Tibial nerve (tissue), 4 donors: Measurements from ENCODE around the gene KRTAP5-7. TPM values are rescaled to one million over a fixed set of nuclear protein-coding genes. Genes with fewer than 3 reads are reported as not detected.

Experiments used
- DNase-seq, 2 donors: peaks; one replicate each; pipeline ENCODE4 v3.0.0-alpha.2; 2019; ENCODE audit warnings: low spot score in 2 of 2
- H3K27ac ChIP-seq, 4 donors: fragments of 200-600 bp; sonication (generic) in 3 of 4; one replicate each; pipeline ENCODE4 v1.5.1; 2017 to 2019; ENCODE audit warnings: mild to moderate bottlenecking in 1 of 4
- H3K27me3 ChIP-seq, 2 donors: fragments of 200-600 bp; sonication (generic) in 1 of 2; one replicate each; pipeline versions ENCODE4 v1.5.1 to v1.6.0; 2017 to 2019
- H3K36me3 ChIP-seq, 3 donors: fragments of 200-600 bp; sonication (generic); one replicate each; pipeline ENCODE4 v1.5.1; 2018 to 2019
- H3K4me1 ChIP-seq, 4 donors: fragments of 200-600 bp; sonication (generic) in 3 of 4; one replicate each; pipeline ENCODE4 v1.5.1; 2017 to 2019
- H3K4me3 ChIP-seq, 4 donors: fragments of 200-600 bp; sonication (generic) in 3 of 4; one replicate each; pipeline ENCODE4 v1.5.1; 2017 to 2019; ENCODE audit warnings: mild to moderate bottlenecking in 1 of 4, moderate library complexity in 1 of 4
- H3K9me3 ChIP-seq, 4 donors: fragments of 200-600 bp; sonication (generic) in 3 of 4; one replicate each; pipeline ENCODE4 v1.5.1; 2017 to 2019
- EP300 ChIP-seq, 2 donors: sonication (generic); formaldehyde crosslinking; IDR thresholded peaks; one replicate each; pipeline ENCODE4 v1.6.1; 2017; ENCODE audit warnings: antibody characterized with exemption in 2 of 2, mild to moderate bottlenecking in 1 of 2
- POLR2A ChIP-seq, 2 donors: fragments of 450-650 bp; IDR thresholded peaks; one replicate each; pipeline ENCODE4 v1.6.1; 2017; ENCODE audit warnings: antibody characterized with exemption in 2 of 2, mild to moderate bottlenecking in 2 of 2, moderate library complexity in 2 of 2
- WGBS, 2 donors: methylation state at CpG; one replicate each; pipeline ENCODE4 v1.1.5; 2018; 5-methylcytosine and 5-hydroxymethylcytosine counted together
- total RNA-seq, 4 donors: library from RNA; depleted of rRNA; stranded (reverse); fragments of >200 nt; gene quantifications; one replicate each; pipeline ENCODE4 v1.1.0, GENCODE V29; 2016
- TF ChIP-seq, protein P1 (sequence below), 5 experiments: fragments of 200-600 bp in 3 of 5; fragments of 450-650 bp in 2 of 5; sonication (generic) in 3 of 5; IDR thresholded peaks; one replicate each; pipeline ENCODE4 v1.5.1; 2016 to 2019; ENCODE audit warnings: antibody characterized with exemption in 5 of 5, mild to moderate bottlenecking in 3 of 5, moderate library complexity in 2 of 5

The KRTAP5-7 gene
- total RNA-seq, 4 donors from 2014 or later, result 1.3 TPM; not detected in 3

DNA sequence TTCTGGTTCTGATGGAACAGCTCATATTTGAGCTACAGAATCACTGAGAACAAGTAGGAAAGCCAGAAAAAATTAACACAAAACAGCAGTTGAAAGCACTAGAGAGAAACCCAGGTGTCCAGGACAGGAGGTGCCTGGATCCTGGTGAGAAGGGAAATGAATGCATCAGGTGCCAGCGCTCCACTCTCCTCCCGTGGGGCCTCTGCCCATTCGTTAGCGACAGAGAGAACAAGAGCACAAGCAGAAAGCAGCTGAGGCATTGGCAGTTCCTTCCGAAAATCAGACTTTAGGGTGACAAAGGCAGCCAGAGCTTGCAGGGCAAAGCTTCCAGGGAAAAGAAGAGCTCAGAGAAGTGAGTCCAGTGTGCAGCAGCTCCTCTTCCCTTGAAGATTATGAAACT is 20.0 kb upstream of the KRTAP5-7 start:
- no peak overlapping the region for H3K4me3 ChIP-seq
- H3K9me3 ChIP-seq, result peaks cover 0 to 58% (median 5%) of the 10 kb centered on the region in 4 donors
- H3K27ac ChIP-seq, result no peak overlapping the region
- no peaks in the 10 kb centered on the region for H3K4me1 ChIP-seq
- WGBS, 2 donors, result 94 to 95% methylated on average over 5 of the region's 5 CpGs
- no peak for DNase-seq
- no peaks in the 10 kb centered on the region for H3K27me3 ChIP-seq
- peaks cover 0 to 50% (median 0%) of the 10 kb centered on the region in 3 donors for H3K36me3 ChIP-seq
- TF ChIP-seq, protein P1, sequence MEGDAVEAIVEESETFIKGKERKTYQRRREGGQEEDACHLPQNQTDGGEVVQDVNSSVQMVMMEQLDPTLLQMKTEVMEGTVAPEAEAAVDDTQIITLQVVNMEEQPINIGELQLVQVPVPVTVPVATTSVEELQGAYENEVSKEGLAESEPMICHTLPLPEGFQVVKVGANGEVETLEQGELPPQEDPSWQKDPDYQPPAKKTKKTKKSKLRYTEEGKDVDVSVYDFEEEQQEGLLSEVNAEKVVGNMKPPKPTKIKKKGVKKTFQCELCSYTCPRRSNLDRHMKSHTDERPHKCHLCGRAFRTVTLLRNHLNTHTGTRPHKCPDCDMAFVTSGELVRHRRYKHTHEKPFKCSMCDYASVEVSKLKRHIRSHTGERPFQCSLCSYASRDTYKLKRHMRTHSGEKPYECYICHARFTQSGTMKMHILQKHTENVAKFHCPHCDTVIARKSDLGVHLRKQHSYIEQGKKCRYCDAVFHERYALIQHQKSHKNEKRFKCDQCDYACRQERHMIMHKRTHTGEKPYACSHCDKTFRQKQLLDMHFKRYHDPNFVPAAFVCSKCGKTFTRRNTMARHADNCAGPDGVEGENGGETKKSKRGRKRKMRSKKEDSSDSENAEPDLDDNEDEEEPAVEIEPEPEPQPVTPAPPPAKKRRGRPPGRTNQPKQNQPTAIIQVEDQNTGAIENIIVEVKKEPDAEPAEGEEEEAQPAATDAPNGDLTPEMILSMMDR (IDR thresholded peaks at IDR 0.05), result no peak
- no peak for TF ChIP-seq POLR2A (IDR thresholded peaks at IDR 0.05)
- TF ChIP-seq EP300 (IDR thresholded peaks at IDR 0.05), result no peak

- H3K9me3 ChIP-seq, result peaks cover 0 to 12% (median 0%) of the 10 kb centered on the region in 4 donors
- 91 to 97% methylated on average over 33 to 44 of the region's 55 CpGs for WGBS, 2 donors
- DNase-seq, result no peak
- TF ChIP-seq, protein P1 (IDR thresholded peaks at IDR 0.05), result no peak
- no peak for TF ChIP-seq EP300 (IDR thresholded peaks at IDR 0.05)
- TF ChIP-seq POLR2A (IDR thresholded peaks at IDR 0.05), result no peak
- no peak overlapping the region for H3K4me3 ChIP-seq
- peaks cover 0 to 11% (median 0%) of the 10 kb centered on the region in 3 donors for H3K36me3 ChIP-seq
- no peaks in the 10 kb centered on the region for H3K4me1 ChIP-seq
- no peaks in the 10 kb centered on the region for H3K27me3 ChIP-seq
- H3K27ac ChIP-seq, result no peak overlapping the region
These were observed 8.3 kb upstream of the KRTAP5-7 start for GRCh38 chr11:71518506-71519471.

DNA sequence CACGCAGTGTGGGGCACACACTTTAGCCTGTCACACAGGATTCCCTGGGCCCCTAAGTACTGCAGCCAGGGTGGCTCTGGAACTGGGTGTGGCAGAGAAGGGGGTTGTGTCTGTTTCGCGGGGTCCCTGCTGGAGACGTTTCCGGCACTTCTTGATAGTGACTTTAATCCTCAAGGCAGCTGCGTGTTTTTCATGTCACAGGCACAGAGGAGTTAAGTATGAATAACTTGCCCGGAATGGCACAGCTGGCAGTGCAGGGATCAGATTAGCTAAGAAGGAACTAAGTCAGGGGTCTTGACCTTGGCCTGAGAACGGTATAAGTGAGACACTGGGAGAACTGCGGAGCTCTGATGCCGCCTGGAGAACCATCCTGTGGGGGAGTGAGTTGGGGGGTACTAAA is 7.5 kb upstream of the KRTAP5-7 start:
- DNase-seq, result no peak
- no peaks in the 10 kb centered on the region for H3K27me3 ChIP-seq
- peaks cover 0 to 11% (median 0%) of the 10 kb centered on the region in 3 donors for H3K36me3 ChIP-seq
- H3K9me3 ChIP-seq, result peaks cover 0 to 12% (median 0%) of the 10 kb centered on the region in 4 donors
- H3K27ac ChIP-seq, result no peak overlapping the region
- no peaks in the 10 kb centered on the region for H3K4me1 ChIP-seq
- no peak overlapping the region for H3K4me3 ChIP-seq
- TF ChIP-seq EP300 (IDR thresholded peaks at IDR 0.05) (no peak), POLR2A (IDR thresholded peaks at IDR 0.05) (no peak)
- TF ChIP-seq, protein P1 (IDR thresholded peaks at IDR 0.05), result no peak
- whole genome bisulfite sequencing, 2 donors, result 64 to 66% methylated on average over 10 of the region's 10 CpGs

- Histone ChIP-seq H3K4me1 (no peaks in the 10 kb centered on the region), H3K27ac (no peak overlapping the region), H3K27me3 (no peaks in the 10 kb centered on the region), H3K36me3 (peaks cover 0 to 11% (median 0%) of the 10 kb centered on the region in 3 donors), H3K4me3 (no peak overlapping the region), H3K9me3 (peaks cover 0 to 10% (median 0%) of the 10 kb centered on the region in 4 donors)
- WGBS, 2 donors, result 70 to 79% methylated on average over 3 of the region's 3 CpGs
- TF ChIP-seq EP300 (IDR thresholded peaks at IDR 0.05), result no peak
- no peak for TF ChIP-seq POLR2A (IDR thresholded peaks at IDR 0.05)
- TF ChIP-seq, protein P1 (IDR thresholded peaks at IDR 0.05), result no peak
- DNase-seq, result no peak
These were observed 1.7 kb upstream of the KRTAP5-7 start for GRCh38 chr11:71525188-71525937.
